ENCODE data around the gene NCAPH2.

Gene NCAPH2

GRCh38 chr22:50463188-50463900, 44.7 kb upstream of the NCAPH2 start:
- no peak for TF ChIP-seq YY1 (IDR thresholded peaks at IDR 0.05; ENCODE audit: insufficient read depth, insufficient read length)
- no peak for TF ChIP-seq ZNF274 (IDR thresholded peaks at IDR 0.05; ENCODE audit: low read depth, low read length)
- TF ChIP-seq SUZ12 (IDR thresholded peaks at IDR 0.05; ENCODE audit: extremely low read depth, insufficient read depth, insufficient read length): no peak
- DNase-seq (ENCODE audit: low read depth, low spot score): no peak
- Histone ChIP-seq H3K36me3 (ENCODE audit: insufficient read depth, insufficient read length, low read length) (peaks cover 94% of the 10 kb centered on the region), H3K9ac (ENCODE audit: insufficient read length, low read depth) (no peak overlapping the region), H3K9me3 (ENCODE audit: insufficient read depth, low read length) (no peaks in the 10 kb centered on the region), H3K4me1 (ENCODE audit: insufficient read depth, insufficient read length) (peaks cover 2% of the 10 kb centered on the region), H3K4me3 (ENCODE audit: insufficient read length, low read depth) (no peak overlapping the region), H3K27me3 (ENCODE audit: insufficient read depth, insufficient read length) (no peaks in the 10 kb centered on the region)

- H3K9ac ChIP-seq (ENCODE audit: insufficient read length, low read depth): no peak overlapping the region
- peaks cover 86% of the 10 kb centered on the region for H3K36me3 ChIP-seq (ENCODE audit: insufficient read depth, insufficient read length, low read length)
- peaks cover 2% of the 10 kb centered on the region for H3K4me1 ChIP-seq (ENCODE audit: insufficient read depth, insufficient read length)
- no peak overlapping the region for H3K4me3 ChIP-seq (ENCODE audit: insufficient read length, low read depth)
- no peaks in the 10 kb centered on the region for H3K27me3 ChIP-seq (ENCODE audit: insufficient read depth, insufficient read length)
- no peak for DNase-seq (ENCODE audit: low read depth, low spot score)
- TF ChIP-seq SUZ12 (IDR thresholded peaks at IDR 0.05; ENCODE audit: extremely low read depth, insufficient read depth, insufficient read length): no peak
- no peak for TF ChIP-seq ZNF274 (IDR thresholded peaks at IDR 0.05; ENCODE audit: low read depth, low read length)
- TF ChIP-seq YY1 (IDR thresholded peaks at IDR 0.05; ENCODE audit: insufficient read depth, insufficient read length): no peak
- H3K9me3 ChIP-seq (ENCODE audit: insufficient read depth, low read length): no peaks in the 10 kb centered on the region
Observed at GRCh38 chr22:50464451-50464850, 43.6 kb upstream of the NCAPH2 start.

GRCh38 chr22:50465066-50465930, 42.7 kb upstream of the NCAPH2 start:
- Histone ChIP-seq H3K4me1 (ENCODE audit: insufficient read depth, insufficient read length) (peaks cover 4% of the 10 kb centered on the region), H3K4me3 (ENCODE audit: insufficient read length, low read depth) (no peak overlapping the region), H3K9ac (ENCODE audit: insufficient read length, low read depth) (no peak overlapping the region), H3K27me3 (ENCODE audit: insufficient read depth, insufficient read length) (no peaks in the 10 kb centered on the region), H3K36me3 (ENCODE audit: insufficient read depth, insufficient read length, low read length) (peaks cover 78% of the 10 kb centered on the region), H3K9me3 (ENCODE audit: insufficient read depth, low read length) (no peaks in the 10 kb centered on the region)
- no peak for DNase-seq (ENCODE audit: low read depth, low spot score)
- TF ChIP-seq ZNF274 (IDR thresholded peaks at IDR 0.05; ENCODE audit: low read depth, low read length) (no peak), YY1 (IDR thresholded peaks at IDR 0.05; ENCODE audit: insufficient read depth, insufficient read length) (no peak), SUZ12 (IDR thresholded peaks at IDR 0.05; ENCODE audit: extremely low read depth, insufficient read depth, insufficient read length) (no peak)

GRCh38 chr22:50467341-50467740, 40.7 kb upstream of the NCAPH2 start:
- Histone ChIP-seq H3K36me3 (ENCODE audit: insufficient read depth, insufficient read length, low read length) (peaks cover 64% of the 10 kb centered on the region), H3K9me3 (ENCODE audit: insufficient read depth, low read length) (no peaks in the 10 kb centered on the region), H3K4me1 (ENCODE audit: insufficient read depth, insufficient read length) (peaks cover 8% of the 10 kb centered on the region), H3K9ac (ENCODE audit: insufficient read length, low read depth) (no peak overlapping the region), H3K4me3 (ENCODE audit: insufficient read length, low read depth) (no peak overlapping the region), H3K27me3 (ENCODE audit: insufficient read depth, insufficient read length) (no peaks in the 10 kb centered on the region)
- TF ChIP-seq SUZ12 (IDR thresholded peaks at IDR 0.05; ENCODE audit: extremely low read depth, insufficient read depth, insufficient read length) (no peak), YY1 (IDR thresholded peaks at IDR 0.05; ENCODE audit: insufficient read depth, insufficient read length) (no peak), ZNF274 (IDR thresholded peaks at IDR 0.05; ENCODE audit: low read depth, low read length) (no peak)
- DNase-seq (ENCODE audit: low read depth, low spot score): no peak

- H3K9me3 ChIP-seq (ENCODE audit: insufficient read depth, low read length): no peaks in the 10 kb centered on the region
- no peaks in the 10 kb centered on the region for H3K27me3 ChIP-seq (ENCODE audit: insufficient read depth, insufficient read length)
- TF ChIP-seq YY1 (IDR thresholded peaks at IDR 0.05; ENCODE audit: insufficient read depth, insufficient read length) (no peak), SUZ12 (IDR thresholded peaks at IDR 0.05; ENCODE audit: extremely low read depth, insufficient read depth, insufficient read length) (no peak), ZNF274 (IDR thresholded peaks at IDR 0.05; ENCODE audit: low read depth, low read length) (no peak)
- no peak for DNase-seq (ENCODE audit: low read depth, low spot score)
- no peak overlapping the region for H3K9ac ChIP-seq (ENCODE audit: insufficient read length, low read depth)
- H3K4me1 ChIP-seq (ENCODE audit: insufficient read depth, insufficient read length): peaks cover 8% of the 10 kb centered on the region
- H3K4me3 ChIP-seq (ENCODE audit: insufficient read length, low read depth): no peak overlapping the region
- H3K36me3 ChIP-seq (ENCODE audit: insufficient read depth, insufficient read length, low read length): peaks cover 63% of the 10 kb centered on the region
Observed at GRCh38 chr22:50467773-50468440, 40.1 kb upstream of the NCAPH2 start.

GRCh38 chr22:50468626-50469025, 39.4 kb upstream of the NCAPH2 start:
- no peaks in the 10 kb centered on the region for H3K9me3 ChIP-seq (ENCODE audit: insufficient read depth, low read length)
- no peak for TF ChIP-seq YY1 (IDR thresholded peaks at IDR 0.05; ENCODE audit: insufficient read depth, insufficient read length)
- no peak for TF ChIP-seq SUZ12 (IDR thresholded peaks at IDR 0.05; ENCODE audit: extremely low read depth, insufficient read depth, insufficient read length)
- no peak for TF ChIP-seq ZNF274 (IDR thresholded peaks at IDR 0.05; ENCODE audit: low read depth, low read length)
- DNase-seq (ENCODE audit: low read depth, low spot score): no peak
- H3K9ac ChIP-seq (ENCODE audit: insufficient read length, low read depth): no peak overlapping the region
- peaks cover 62% of the 10 kb centered on the region for H3K36me3 ChIP-seq (ENCODE audit: insufficient read depth, insufficient read length, low read length)
- no peaks in the 10 kb centered on the region for H3K27me3 ChIP-seq (ENCODE audit: insufficient read depth, insufficient read length)
- H3K4me1 ChIP-seq (ENCODE audit: insufficient read depth, insufficient read length): peaks cover 8% of the 10 kb centered on the region
- H3K4me3 ChIP-seq (ENCODE audit: insufficient read length, low read depth): no peak overlapping the region

Measured in NT2/D1 (cell line).